Adipocyte (in vitro differentiated cells): Measurements from ENCODE around the gene P2RX3.

ENCODE experiments used
- DNase-seq: peaks from one replicate; pipeline ENCODE4 v3.0.0-alpha.2; 2015; ENCODE audit warnings: low read depth
- H3K27me3 ChIP-seq: replicated peaks from 2 replicates; pipeline ENCODE4 v1.7.0; 2013; ENCODE audit warnings: mild to moderate bottlenecking, low read length, moderate library complexity; ENCODE audit not compliant: control insufficient read depth, insufficient read depth
- H3K36me3 ChIP-seq: 2 replicates; pipeline ENCODE4 v1.7.0; 2013; ENCODE audit warnings: low read length, mild to moderate bottlenecking, moderate library complexity; ENCODE audit not compliant: control insufficient read depth, insufficient read depth, severe bottlenecking
- H3K4me1 ChIP-seq: 2 replicates; pipeline ENCODE4 v1.7.0; 2013; ENCODE audit warnings: mild to moderate bottlenecking, low read length, moderate library complexity; ENCODE audit not compliant: control insufficient read depth, insufficient read depth
- H3K4me3 ChIP-seq: 2 replicates; pipeline ENCODE4 v1.7.0; 2013; ENCODE audit warnings: mild to moderate bottlenecking, low read length, moderate library complexity
- H3K9ac ChIP-seq: 2 replicates; pipeline ENCODE4 v1.7.0; 2013; ENCODE audit warnings: mild to moderate bottlenecking, low read length, moderate library complexity
- H3K9me3 ChIP-seq: 2 replicates; pipeline ENCODE4 v1.7.0; 2013; ENCODE audit warnings: mild to moderate bottlenecking, low read length, moderate library complexity; ENCODE audit not compliant: control insufficient read depth

Gene P2RX3

DNA sequence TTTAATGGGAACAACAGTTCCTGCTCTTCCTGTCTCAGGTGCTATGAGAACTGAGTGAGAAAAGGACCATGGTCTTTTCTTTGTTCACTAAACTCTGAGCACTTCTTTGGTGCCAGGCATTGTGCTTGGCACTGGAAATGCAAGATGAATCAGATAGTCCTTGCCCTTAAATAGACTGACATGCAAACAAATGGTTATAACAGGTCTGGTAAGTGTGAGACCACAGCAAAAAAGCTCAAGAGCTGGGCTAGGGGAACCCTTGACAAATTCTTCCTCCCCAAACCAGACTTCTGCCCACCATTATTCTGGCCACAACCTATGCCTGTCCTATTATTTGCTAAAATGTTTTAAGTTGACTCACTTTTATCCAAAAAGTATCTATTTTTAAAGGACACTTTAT lies 83.7 kb downstream of the P2RX3 start:
- Histone ChIP-seq H3K9me3 (no peaks in the 10 kb centered on the region), H3K9ac (no peak overlapping the region), H3K4me3 (no peak overlapping the region), H3K27me3 (no peaks in the 10 kb centered on the region), H3K36me3 (peaks cover 16% of the 10 kb centered on the region), H3K4me1 (peaks cover 50% of the 10 kb centered on the region)
- no peak for DNase-seq
